Upper lobe of left lung (tissue), 6 donors: ENCODE data around the gene FYN. TPM values are rescaled to one million over a fixed set of nuclear protein-coding genes. Genes with fewer than 3 reads are reported as not detected.

Source experiments
- ATAC-seq, 2 donors: fragments of 200-7000 bp; cut with Tn5 transposase; one replicate each; pipeline ENCODE4 v1.9.1; 2022; ENCODE audit warnings: mild to moderate bottlenecking in 2 of 2, moderate library complexity in 2 of 2; ENCODE audit not compliant: low FRiP score in 2 of 2
- DNase-seq, 2 donors: peaks; one replicate each; pipeline ENCODE4 v3.0.0-alpha.2; 2019 to 2020
- H3K27ac ChIP-seq, 4 donors: fragments of 200-600 bp; sonication (generic); one replicate each; pipeline ENCODE4 v1.5.1; 2016 to 2019
- H3K27me3 ChIP-seq, 4 donors: fragments of 200-600 bp; sonication (generic); one replicate each; pipeline ENCODE4 v1.5.1; 2017 to 2019
- H3K36me3 ChIP-seq, 4 donors: fragments of 200-600 bp; sonication (generic); one replicate each; pipeline ENCODE4 v1.5.1; 2016 to 2019
- H3K4me1 ChIP-seq, 4 donors: fragments of 200-600 bp; sonication (generic); one replicate each; pipeline ENCODE4 v1.5.1; 2018 to 2019
- H3K4me3 ChIP-seq, 4 donors: fragments of 200-600 bp; sonication (generic); one replicate each; pipeline ENCODE4 v1.5.1; 2017 to 2019; ENCODE audit warnings: mild to moderate bottlenecking in 2 of 4, moderate library complexity in 1 of 4
- H3K9me3 ChIP-seq, 4 donors: fragments of 200-600 bp; sonication (generic); one replicate each; pipeline ENCODE4 v1.5.1; 2018 to 2019
- CTCF ChIP-seq, 6 experiments: fragments of 450-650 bp in 4 of 6; fragments of 200-600 bp in 2 of 6; sonication (generic) in 2 of 6; IDR thresholded peaks; one replicate each; pipeline ENCODE4 v1.5.1; 2016 to 2019; ENCODE audit warnings: antibody characterized with exemption in 6 of 6
- EP300 ChIP-seq, 4 donors: sonication (generic); formaldehyde crosslinking; IDR thresholded peaks; one replicate each; pipeline ENCODE4 v1.5.1; 2017; ENCODE audit warnings: antibody characterized with exemption in 4 of 4, control low read depth in 2 of 4
- POLR2A ChIP-seq, 4 donors: fragments of 450-650 bp; IDR thresholded peaks; one replicate each; pipeline ENCODE4 v1.5.1; 2016 to 2017; ENCODE audit warnings: antibody characterized with exemption in 4 of 4, mild to moderate bottlenecking in 2 of 4
- POLR2AphosphoS5 ChIP-seq, 2 donors: sonication (generic); formaldehyde crosslinking; IDR thresholded peaks; one replicate each; pipeline ENCODE4 v1.5.1; 2017; ENCODE audit warnings: antibody characterized with exemption in 2 of 2
- WGBS, 2 donors: methylation state at CpG; one replicate each; pipeline ENCODE4 v1.1.5; 2017 to 2018; 5-methylcytosine and 5-hydroxymethylcytosine counted together
- total RNA-seq, 6 donors: library from RNA; depleted of rRNA in 4 of 6; stranded (reverse); fragments of >200 nt in 4 of 6; gene quantifications; one replicate each; pipeline versions ENCODE4 v1.1.0 to v1.2.1, GENCODE V29; 2016 to 2021
- donor health status: DM: no; HTN: no; CAD: no; lungs with moderate emphysema.
- donor health status: DM: no; HTN: yes; CAD: no; lungs with severe emphysema.

The FYN gene
- 100 to 1,000 TPM in 4 of 6 donors, 10 to 100 TPM in 2; 69.1 to 181 (median 113) TPM for total RNA-seq

- Histone ChIP-seq H3K27me3 (peaks cover 0 to 14% (median 2%) of the 10 kb centered on the region in 4 donors), H3K27ac (peak within 1 kb of the TSS; percentile 82 to 94 (median 84))
- DNase-seq, result peak; percentile 96 to 100
Measured at GRCh38 chr6:111873178-111874024, at the start of gene FYN. FYN (minus strand) TSS chr6:111873452; CDS start chr6:111720051, 153,401 bp downstream.

GRCh38 chr6:111922454-111923297 is 49.4 kb upstream of the FYN start:
- ATAC-seq (peak in 1 of 2 donors; percentile 52), DNase-seq (no peak)
- no peaks in the 10 kb centered on the region for H3K9me3 ChIP-seq
- TF ChIP-seq CTCF (IDR thresholded peaks at IDR 0.05) (no peak), EP300 (IDR thresholded peaks at IDR 0.05) (no peak), POLR2AphosphoS5 (IDR thresholded peaks at IDR 0.05) (no peak), POLR2A (IDR thresholded peaks at IDR 0.05) (no peak)
- H3K27ac ChIP-seq, result no peak overlapping the region
- H3K27me3 ChIP-seq, result no peaks in the 10 kb centered on the region
- H3K4me1 ChIP-seq, result no peaks in the 10 kb centered on the region
- no peaks in the 10 kb centered on the region for H3K36me3 ChIP-seq
- no peak overlapping the region for H3K4me3 ChIP-seq

More at GRCh38 chr6:111873178-111874024, at the start of gene FYN:
- peak in 2 of 4 donors; percentile 87 to 90 for TF ChIP-seq POLR2A (IDR thresholded peaks at IDR 0.05)
- TF ChIP-seq EP300 (IDR thresholded peaks at IDR 0.05), result no peak
- peak; percentile 44 to 94 (median 78) for TF ChIP-seq CTCF (IDR thresholded peaks at IDR 0.05)
- peak; percentile 78 to 97 for TF ChIP-seq POLR2AphosphoS5 (IDR thresholded peaks at IDR 0.05)
- H3K9me3 ChIP-seq, result no peaks in the 10 kb centered on the region
- peak; percentile 99 for ATAC-seq
- H3K4me1 ChIP-seq, result peaks cover 11 to 32% (median 22%) of the 10 kb centered on the region in 4 donors
- WGBS, 2 donors, result 0% methylated on average over 17 to 21 of the region's 75 CpGs
- no peaks in the 10 kb centered on the region for H3K36me3 ChIP-seq
- peak within 1 kb of the TSS; percentile 75 to 87 (median 79) for H3K4me3 ChIP-seq

GRCh38 chr6:111921103-111921502 is 47.9 kb upstream of the FYN start:
- DNase-seq (no peak), ATAC-seq (no peak)
- Histone ChIP-seq H3K36me3 (no peaks in the 10 kb centered on the region), H3K9me3 (no peaks in the 10 kb centered on the region), H3K27ac (no peak overlapping the region), H3K4me1 (no peaks in the 10 kb centered on the region), H3K4me3 (no peak overlapping the region), H3K27me3 (no peaks in the 10 kb centered on the region)
- 100% methylated on average over 1 of the region's 1 CpG for WGBS, 2 donors
- TF ChIP-seq POLR2A (IDR thresholded peaks at IDR 0.05) (no peak), POLR2AphosphoS5 (IDR thresholded peaks at IDR 0.05) (no peak), CTCF (IDR thresholded peaks at IDR 0.05) (no peak), EP300 (IDR thresholded peaks at IDR 0.05) (no peak)

GRCh38 chr6:111920578-111920977 is 47.3 kb upstream of the FYN start:
- no peak for TF ChIP-seq POLR2A (IDR thresholded peaks at IDR 0.05)
- 89 to 92% methylated on average over 7 of the region's 7 CpGs for WGBS, 2 donors
- ATAC-seq (no peak), DNase-seq (no peak)
- no peaks in the 10 kb centered on the region for H3K9me3 ChIP-seq
- H3K27me3 ChIP-seq, result no peaks in the 10 kb centered on the region
- H3K4me1 ChIP-seq, result no peaks in the 10 kb centered on the region
- H3K4me3 ChIP-seq, result no peak overlapping the region
- no peaks in the 10 kb centered on the region for H3K36me3 ChIP-seq
- H3K27ac ChIP-seq, result no peak overlapping the region

- TF ChIP-seq EP300 (IDR thresholded peaks at IDR 0.05) (no peak), POLR2A (IDR thresholded peaks at IDR 0.05) (no peak), CTCF (IDR thresholded peaks at IDR 0.05) (no peak), POLR2AphosphoS5 (IDR thresholded peaks at IDR 0.05) (no peak)
- H3K27ac ChIP-seq, result no peak overlapping the region
- H3K36me3 ChIP-seq, result no peaks in the 10 kb centered on the region
- no peaks in the 10 kb centered on the region for H3K4me1 ChIP-seq
- no peak for DNase-seq
- no peaks in the 10 kb centered on the region for H3K27me3 ChIP-seq
- no peak overlapping the region for H3K4me3 ChIP-seq
- ATAC-seq, result peak in 1 of 2 donors; percentile 92
- 61 to 67% methylated on average over 4 to 5 of the region's 5 CpGs for WGBS, 2 donors
- no peaks in the 10 kb centered on the region for H3K9me3 ChIP-seq
Measured at GRCh38 chr6:111918825-111919224, 45.6 kb upstream of the FYN start.
